Activated effector memory CD4-positive, alpha-beta T cell treated with anti-CD3 and anti-CD28 coated beads, Interleukin-2, amount 50 U/mL, for 16 hours (primary cell): ENCODE measurements around the gene TADA3.

Experiments used
- DNase-seq: peaks from one replicate; pipeline ENCODE4 v3.0.0-alpha.2; 2020

The TADA3 gene

GRCh38 chr3:9757427-9757826 lies 34.8 kb downstream of the TADA3 start:
- no peak for DNase-seq

- no peak for DNase-seq
Measured at GRCh38 chr3:9754678-9755077, 37.6 kb downstream of the TADA3 start.

- DNase-seq: no peak
Measured at GRCh38 chr3:9750556-9751411, 41.5 kb downstream of the TADA3 start.

GRCh38 chr3:9749645-9750555 lies 42.4 kb downstream of the TADA3 start, which contains the start of gene OGG1:
Gene OGG1, plus strand, starts transcription at chr3:9749952. Its CDS starts 335 bp downstream, at chr3:9750287.
- DNase-seq: peak; percentile 98

GRCh38 chr3:9749296-9749644 lies 43.0 kb downstream of the TADA3 start:
- no peak for DNase-seq

- DNase-seq: no peak
Measured at GRCh38 chr3:9748031-9748430, 44.2 kb downstream of the TADA3 start.

- DNase-seq: no peak
Measured at GRCh38 chr3:9747267-9747666, 45.0 kb downstream of the TADA3 start.

- no peak for DNase-seq
Measured at GRCh38 chr3:9746330-9746729, 45.9 kb downstream of the TADA3 start.

- DNase-seq: no peak
Measured at GRCh38 chr3:9745521-9745920, 46.8 kb downstream of the TADA3 start.

- no peak for DNase-seq
Measured at GRCh38 chr3:9744162-9744561, 48.1 kb downstream of the TADA3 start.

GRCh38 chr3:9743548-9743947 lies 48.7 kb downstream of the TADA3 start:
- no peak for DNase-seq

- DNase-seq: no peak
Measured at GRCh38 chr3:9742560-9742959, 49.7 kb downstream of the TADA3 start.

GRCh38 chr3:9739181-9739580 lies 53.1 kb downstream of the TADA3 start:
- DNase-seq: no peak

GRCh38 chr3:9736831-9737230 lies 55.4 kb downstream of the TADA3 start:
- DNase-seq: no peak

GRCh38 chr3:9732740-9733115 lies 59.5 kb downstream of the TADA3 start:
- DNase-seq: no peak

GRCh38 chr3:9732080-9732739 lies 60.1 kb downstream of the TADA3 start:
- DNase-seq: peak; percentile 79

GRCh38 chr3:9731206-9732079 lies 60.8 kb downstream of the TADA3 start, which contains the start of gene BRPF1:
Gene BRPF1, plus strand, starts transcription at chr3:9731735. Its CDS starts 2,406 bp downstream, at chr3:9734141.
- DNase-seq: peak; percentile 99

- no peak for DNase-seq
Measured at GRCh38 chr3:9730657-9731205, 61.5 kb downstream of the TADA3 start.
